OCI-LY1 (cell line): Measurements from ENCODE around the gene ERMAP.

Source experiments
- EZH2 ChIP-seq: fragments of 200-600 bp; sonication (generic), shearing (Covaris generic); IDR thresholded peaks from 2 replicates; pipeline ENCODE4 v1.8.0; 2017; ENCODE audit warnings: borderline replicate concordance, mixed run types, mild to moderate bottlenecking, antibody characterized with exemption, low read length, moderate library complexity, mixed read lengths
- TF ChIP-seq, protein P1 (sequence below): fragments of 200-600 bp; sonication (generic), shearing (Covaris generic); IDR thresholded peaks from 2 replicates; pipeline ENCODE4 v1.5.1; 2017; ENCODE audit warnings: mild to moderate bottlenecking, antibody characterized with exemption, low read length, moderate library complexity, mixed read lengths

DNA sequence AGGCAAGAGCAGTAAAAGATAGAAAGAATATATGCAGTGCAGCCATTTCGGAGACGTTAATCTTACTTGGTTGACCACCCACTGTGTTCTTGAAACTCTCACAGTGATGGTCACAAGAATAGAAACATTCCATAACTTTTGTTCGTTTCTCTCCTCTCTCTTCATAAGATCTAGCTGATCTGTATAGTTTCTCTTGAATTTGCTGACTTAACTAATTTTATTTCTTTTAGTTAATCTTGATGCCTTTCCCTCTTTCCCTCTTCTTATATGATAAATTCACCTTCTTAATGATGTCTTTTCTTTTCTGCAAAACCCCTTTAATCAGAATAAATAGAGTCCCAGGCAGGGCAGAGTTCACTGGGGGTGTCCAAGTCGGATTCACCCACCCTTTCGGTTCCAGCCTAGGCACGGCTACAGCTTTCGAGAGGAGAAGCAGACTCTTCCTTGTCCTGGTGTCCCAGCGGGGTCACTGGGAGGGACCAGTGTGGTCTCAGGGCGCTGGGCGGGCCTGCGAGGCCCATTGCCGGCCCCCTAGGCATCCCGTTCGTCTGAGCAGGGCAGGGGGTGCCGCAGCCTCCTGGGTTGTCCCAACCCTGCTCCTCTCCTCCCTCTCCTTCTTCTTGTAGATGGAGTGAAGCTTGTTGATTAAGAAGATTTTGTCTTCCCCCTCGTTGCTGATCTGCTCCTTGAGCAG lies 69.3 kb downstream of the ERMAP start:
- TF ChIP-seq, protein P1, sequence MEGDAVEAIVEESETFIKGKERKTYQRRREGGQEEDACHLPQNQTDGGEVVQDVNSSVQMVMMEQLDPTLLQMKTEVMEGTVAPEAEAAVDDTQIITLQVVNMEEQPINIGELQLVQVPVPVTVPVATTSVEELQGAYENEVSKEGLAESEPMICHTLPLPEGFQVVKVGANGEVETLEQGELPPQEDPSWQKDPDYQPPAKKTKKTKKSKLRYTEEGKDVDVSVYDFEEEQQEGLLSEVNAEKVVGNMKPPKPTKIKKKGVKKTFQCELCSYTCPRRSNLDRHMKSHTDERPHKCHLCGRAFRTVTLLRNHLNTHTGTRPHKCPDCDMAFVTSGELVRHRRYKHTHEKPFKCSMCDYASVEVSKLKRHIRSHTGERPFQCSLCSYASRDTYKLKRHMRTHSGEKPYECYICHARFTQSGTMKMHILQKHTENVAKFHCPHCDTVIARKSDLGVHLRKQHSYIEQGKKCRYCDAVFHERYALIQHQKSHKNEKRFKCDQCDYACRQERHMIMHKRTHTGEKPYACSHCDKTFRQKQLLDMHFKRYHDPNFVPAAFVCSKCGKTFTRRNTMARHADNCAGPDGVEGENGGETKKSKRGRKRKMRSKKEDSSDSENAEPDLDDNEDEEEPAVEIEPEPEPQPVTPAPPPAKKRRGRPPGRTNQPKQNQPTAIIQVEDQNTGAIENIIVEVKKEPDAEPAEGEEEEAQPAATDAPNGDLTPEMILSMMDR: no peak
- no peak for TF ChIP-seq EZH2
